GM12878 (cell line): ENCODE measurements around the gene TAPBP.

Experiments
- ATF3 ChIP-seq: IDR thresholded peaks from 2 replicates; pipeline ENCODE4 v1.6.1; 2011; ENCODE audit warnings: low read depth, mild to moderate bottlenecking, low read length, moderate library complexity, borderline replicate concordance; ENCODE audit errors: extremely low read depth
- CHD2 ChIP-seq: IDR thresholded peaks from 2 replicates; pipeline ENCODE4 v1.6.1; 2011; ENCODE audit warnings: low read depth, low read length, improper control_type of control experiment, borderline replicate concordance
- CTCF ChIP-seq, 3 experiments: IDR thresholded peaks in 2 of 3; conservative IDR thresholded peaks in 1 of 3; 2 replicates each; pipeline ENCODE4 v1.5.1; 2011; ENCODE audit warnings: low read depth in 3 of 3, low read length in 3 of 3, mild to moderate bottlenecking in 3 of 3, control low read depth in 2 of 3, moderate library complexity in 2 of 3, inconsistent platforms in 1 of 3, mixed read lengths in 1 of 3; ENCODE audit not compliant: control insufficient read depth in 2 of 3, insufficient read depth in 1 of 3; ENCODE audit errors: extremely low read depth in 1 of 3
- EP300 ChIP-seq, 2 experiments: fragments of 150-350 bp in 1 of 2; IDR thresholded peaks; 2 replicates each; pipeline ENCODE4 v1.6.1; 2011 to 2012; ENCODE audit warnings: low read depth in 2 of 2, low read length in 2 of 2, borderline replicate concordance in 1 of 2, improper control_type of control experiment in 1 of 2, inconsistent platforms in 1 of 2; ENCODE audit not compliant: control insufficient read depth in 1 of 2
- EZH2 ChIP-seq: IDR thresholded peaks from 2 replicates; pipeline ENCODE4 v1.6.1; 2012; ENCODE audit warnings: low read depth, mild to moderate bottlenecking, control low read depth, inconsistent platforms, low read length, borderline replicate concordance; ENCODE audit not compliant: control insufficient read depth
- KLF5 ChIP-seq: fragments of 450-650 bp; IDR thresholded peaks from 2 replicates; pipeline ENCODE4 v1.6.1; 2014; ENCODE audit warnings: mild to moderate bottlenecking; ENCODE audit not compliant: partially characterized antibody
- SIN3A ChIP-seq: IDR thresholded peaks from 2 replicates; pipeline ENCODE4 v1.6.1; 2012; ENCODE audit warnings: low read depth, low read length, improper control_type of control experiment
- SREBF2 ChIP-seq: IDR thresholded peaks from 2 replicates; pipeline ENCODE4 v1.6.1; 2012; ENCODE audit warnings: mild to moderate bottlenecking, low read length
- TF ChIP-seq, protein P1 (sequence below): IDR thresholded peaks from 2 replicates; pipeline ENCODE4 v1.6.1; 2012; ENCODE audit warnings: mild to moderate bottlenecking, low read depth, low read length

- TF ChIP-seq CHD2, result no peak
- TF ChIP-seq CTCF (IDR thresholded peaks at IDR 0.05 in 2 of 3, conservative IDR thresholded peaks at IDR 0.05 in 1 of 3; ENCODE audit: control insufficient read depth in 2 of 3, extremely low read depth in 1 of 3, insufficient read depth in 1 of 3, low read depth in 3 of 3, low read length in 3 of 3), result no peak
- TF ChIP-seq, protein P1, sequence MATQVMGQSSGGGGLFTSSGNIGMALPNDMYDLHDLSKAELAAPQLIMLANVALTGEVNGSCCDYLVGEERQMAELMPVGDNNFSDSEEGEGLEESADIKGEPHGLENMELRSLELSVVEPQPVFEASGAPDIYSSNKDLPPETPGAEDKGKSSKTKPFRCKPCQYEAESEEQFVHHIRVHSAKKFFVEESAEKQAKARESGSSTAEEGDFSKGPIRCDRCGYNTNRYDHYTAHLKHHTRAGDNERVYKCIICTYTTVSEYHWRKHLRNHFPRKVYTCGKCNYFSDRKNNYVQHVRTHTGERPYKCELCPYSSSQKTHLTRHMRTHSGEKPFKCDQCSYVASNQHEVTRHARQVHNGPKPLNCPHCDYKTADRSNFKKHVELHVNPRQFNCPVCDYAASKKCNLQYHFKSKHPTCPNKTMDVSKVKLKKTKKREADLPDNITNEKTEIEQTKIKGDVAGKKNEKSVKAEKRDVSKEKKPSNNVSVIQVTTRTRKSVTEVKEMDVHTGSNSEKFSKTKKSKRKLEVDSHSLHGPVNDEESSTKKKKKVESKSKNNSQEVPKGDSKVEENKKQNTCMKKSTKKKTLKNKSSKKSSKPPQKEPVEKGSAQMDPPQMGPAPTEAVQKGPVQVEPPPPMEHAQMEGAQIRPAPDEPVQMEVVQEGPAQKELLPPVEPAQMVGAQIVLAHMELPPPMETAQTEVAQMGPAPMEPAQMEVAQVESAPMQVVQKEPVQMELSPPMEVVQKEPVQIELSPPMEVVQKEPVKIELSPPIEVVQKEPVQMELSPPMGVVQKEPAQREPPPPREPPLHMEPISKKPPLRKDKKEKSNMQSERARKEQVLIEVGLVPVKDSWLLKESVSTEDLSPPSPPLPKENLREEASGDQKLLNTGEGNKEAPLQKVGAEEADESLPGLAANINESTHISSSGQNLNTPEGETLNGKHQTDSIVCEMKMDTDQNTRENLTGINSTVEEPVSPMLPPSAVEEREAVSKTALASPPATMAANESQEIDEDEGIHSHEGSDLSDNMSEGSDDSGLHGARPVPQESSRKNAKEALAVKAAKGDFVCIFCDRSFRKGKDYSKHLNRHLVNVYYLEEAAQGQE, result no peak
- TF ChIP-seq SREBF2, result no peak
- no peak for TF ChIP-seq KLF5
- TF ChIP-seq SIN3A, result no peak
- no peak for TF ChIP-seq ATF3
- no peak for TF ChIP-seq EP300 (IDR thresholded peaks at IDR 0.05; ENCODE audit: borderline replicate concordance in 1 of 2, control insufficient read depth in 1 of 2, low read depth in 2 of 2, low read length in 2 of 2)
- TF ChIP-seq EZH2, result no peak
Observed at GRCh38 chr6:33314515-33314942, 651 bp upstream of the TAPBP start.
